NCI-H2196 treated with DMSO at 0.1 percent for 48 hours (cell line): ENCODE data around the gene ADAMTS20.

ENCODE experiments used
- DNase-seq: peaks from one replicate; lab custom pipeline; 2025; ENCODE audit not compliant: unreplicated experiment; lab: John Stamatoyannopoulos, UW

The ADAMTS20 gene

DNA sequence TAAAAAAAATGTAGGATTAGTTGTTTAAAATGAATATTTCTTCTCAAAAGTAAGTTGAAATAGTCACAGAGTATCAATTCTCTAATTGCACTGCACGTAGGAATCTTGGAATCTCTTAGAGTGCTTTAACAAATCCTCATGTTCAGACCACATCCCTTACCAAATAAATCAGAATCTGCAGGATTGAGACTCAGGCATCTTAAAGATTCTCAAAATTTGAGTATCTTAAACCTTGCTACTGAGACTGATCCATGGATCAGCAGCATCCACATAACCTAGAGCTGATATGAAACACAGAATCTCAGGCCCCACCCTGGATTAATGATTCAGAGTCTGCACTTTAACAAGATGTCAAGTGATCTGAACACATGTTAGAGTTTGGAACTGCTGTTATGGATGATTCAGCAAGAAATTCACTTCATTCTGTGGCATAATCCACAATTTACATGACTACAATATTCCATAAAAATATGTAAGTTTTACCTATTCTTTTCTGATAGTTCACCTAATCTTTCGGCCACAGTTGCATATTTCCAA lies 58.7 kb downstream of the ADAMTS20 start:
- no peak for DNase-seq

DNA sequence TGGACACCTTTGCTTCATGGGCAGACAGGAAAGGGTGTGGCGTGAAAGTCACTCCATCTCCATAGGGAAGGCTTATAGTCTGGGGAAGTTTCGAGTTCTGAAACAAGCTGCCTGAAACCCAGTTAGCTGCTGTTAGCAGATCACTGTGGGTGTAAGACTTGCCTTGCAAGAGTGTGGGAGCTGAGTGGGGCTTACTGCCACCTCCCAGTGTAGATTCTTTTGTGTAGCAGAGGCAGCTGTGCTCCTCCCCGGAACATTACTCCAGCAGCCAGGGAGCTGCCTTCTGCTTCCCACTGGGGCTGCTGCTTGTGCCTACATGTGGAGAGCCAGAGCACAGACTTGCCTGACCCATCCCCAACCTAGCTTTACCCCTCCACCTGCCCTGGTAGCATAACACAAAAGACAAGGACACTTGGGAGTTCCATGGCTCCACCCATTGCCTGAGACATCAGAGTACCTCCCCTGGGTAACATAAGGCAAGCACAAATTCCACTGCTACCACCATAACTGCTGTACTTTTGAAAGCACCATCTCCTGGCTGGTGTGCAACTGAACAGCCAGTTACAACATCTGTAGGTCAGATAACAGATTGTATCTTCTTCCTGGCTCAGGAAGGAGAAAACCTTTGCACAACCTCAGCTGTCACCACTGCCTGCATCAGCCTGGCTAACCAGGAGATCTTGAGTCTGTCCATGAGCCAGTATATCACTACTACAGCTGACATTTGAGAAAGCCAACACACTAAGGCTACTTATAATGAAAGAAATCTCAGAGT lies 69.5 kb downstream of the ADAMTS20 start:
- DNase-seq: no peak

DNA sequence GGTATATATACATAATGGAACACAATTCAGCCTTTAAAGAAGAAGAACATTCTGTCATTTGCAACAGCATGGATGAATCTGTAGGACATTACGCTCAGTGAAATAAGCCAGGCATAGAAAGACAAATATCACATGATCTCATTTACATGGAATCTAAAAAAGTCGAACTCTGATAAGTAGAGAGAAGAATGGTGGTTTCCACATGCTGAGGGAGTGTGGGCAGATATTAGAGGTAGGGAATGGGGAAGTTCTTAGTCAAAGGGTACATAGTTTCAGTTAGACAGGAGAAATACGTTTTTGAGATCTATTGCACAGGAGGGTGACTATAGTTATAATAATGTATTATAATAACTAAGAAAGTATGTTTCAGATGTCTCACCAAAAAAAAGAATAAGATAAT lies 71.4 kb downstream of the ADAMTS20 start:
- no peak for DNase-seq

DNA sequence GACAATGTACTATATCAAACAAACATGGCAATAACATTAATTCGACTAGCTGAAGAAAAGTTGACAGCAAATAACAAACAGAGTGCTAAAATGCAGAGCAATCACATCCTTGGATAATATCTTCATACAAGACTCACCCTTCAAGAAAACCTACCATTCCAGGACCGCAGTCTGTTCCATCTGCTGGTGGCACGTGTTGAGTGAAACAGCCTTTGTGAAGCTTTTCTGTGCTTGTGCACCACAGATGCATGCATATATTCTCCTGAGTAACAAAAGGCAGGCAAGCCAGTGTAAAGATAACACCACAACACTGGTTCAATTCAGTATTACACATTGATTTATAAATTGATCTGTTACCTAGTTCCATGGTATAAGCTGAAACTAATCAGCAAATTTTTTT lies 89.3 kb downstream of the ADAMTS20 start:
- DNase-seq: no peak

DNA sequence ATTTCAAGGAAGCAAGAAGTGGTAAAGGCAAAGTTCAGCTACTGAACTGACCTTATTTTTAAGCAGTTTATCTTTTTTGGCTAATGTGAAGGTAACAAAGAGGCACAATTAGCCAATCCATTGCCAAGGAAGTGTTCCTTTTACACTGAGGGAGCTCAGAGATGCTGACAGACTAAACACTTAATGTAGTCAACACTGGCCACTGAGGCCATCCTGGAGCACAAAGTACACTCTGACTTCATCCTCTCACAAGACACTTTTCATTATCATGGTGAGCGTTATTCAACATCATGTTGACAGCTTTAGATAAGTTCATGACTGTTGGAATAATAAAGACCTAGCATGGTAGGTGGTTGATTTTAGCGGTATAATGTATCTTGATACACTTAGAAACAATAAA lies 89.9 kb downstream of the ADAMTS20 start:
- no peak for DNase-seq

DNA sequence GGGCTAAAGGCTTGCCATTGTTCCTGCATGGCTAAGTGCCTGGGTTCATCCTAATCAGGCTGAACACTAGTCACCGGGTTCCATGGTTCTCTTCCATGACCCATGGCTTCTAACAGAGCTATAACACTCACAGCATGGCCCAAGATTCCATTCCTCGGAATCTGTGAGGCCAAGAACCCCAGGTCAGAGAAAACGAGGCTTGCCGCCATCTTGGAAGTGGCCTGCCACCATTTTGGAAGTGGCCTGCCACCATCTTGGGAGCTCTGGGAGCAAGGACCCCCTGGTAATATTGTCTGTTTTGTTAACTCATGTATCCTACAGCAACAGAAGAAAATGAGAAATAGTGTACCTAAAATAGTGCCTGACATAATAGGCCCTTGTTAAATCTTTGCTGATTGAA lies 92.7 kb downstream of the ADAMTS20 start:
- DNase-seq: no peak

DNA sequence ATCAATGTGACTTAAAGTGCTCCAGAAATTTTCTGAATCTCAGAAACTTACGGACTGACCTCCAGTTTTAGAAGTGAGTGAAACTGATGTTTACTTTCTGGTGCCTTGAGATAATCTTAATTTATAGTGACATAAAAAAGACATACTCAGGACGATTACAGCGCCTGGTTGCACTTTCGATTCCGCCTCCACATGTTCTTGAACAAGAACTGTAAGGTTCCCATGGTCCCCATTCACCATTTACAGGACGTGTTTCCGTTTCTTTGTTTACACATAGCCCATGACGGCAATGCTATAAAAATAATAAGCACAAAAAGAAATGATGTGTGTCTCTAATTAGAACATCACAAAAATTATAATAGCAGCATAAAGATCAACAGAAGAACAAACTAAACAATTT lies 98.2 kb downstream of the ADAMTS20 start:
- DNase-seq: no peak

DNA sequence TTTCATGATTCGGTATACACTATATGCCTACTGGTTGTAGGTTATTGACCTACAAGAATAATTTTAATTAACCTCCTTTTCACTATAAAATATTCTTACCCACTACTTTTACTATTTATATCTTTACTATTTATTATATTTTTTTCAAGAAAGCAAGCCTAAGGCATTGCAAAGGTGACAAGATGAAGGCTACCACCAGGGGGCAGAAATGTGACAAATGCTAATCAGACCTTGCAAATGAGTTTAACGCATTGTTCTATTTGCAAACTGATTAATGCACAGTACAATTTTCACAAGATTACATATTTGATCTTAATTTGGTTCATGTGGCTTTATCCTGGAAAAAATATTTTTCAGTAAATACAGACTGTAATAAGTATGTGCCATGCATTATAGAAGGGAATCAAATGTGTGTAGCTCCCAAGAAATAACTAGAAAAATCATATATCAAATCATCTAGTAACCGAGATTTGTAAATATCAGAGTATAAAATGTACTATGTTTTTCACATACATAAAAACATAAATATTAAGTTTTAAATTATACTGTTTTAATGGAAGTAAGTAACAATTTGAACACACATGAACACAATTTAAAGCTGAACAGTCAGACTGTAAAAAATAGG lies 107.0 kb downstream of the ADAMTS20 start:
- no peak for DNase-seq

DNA sequence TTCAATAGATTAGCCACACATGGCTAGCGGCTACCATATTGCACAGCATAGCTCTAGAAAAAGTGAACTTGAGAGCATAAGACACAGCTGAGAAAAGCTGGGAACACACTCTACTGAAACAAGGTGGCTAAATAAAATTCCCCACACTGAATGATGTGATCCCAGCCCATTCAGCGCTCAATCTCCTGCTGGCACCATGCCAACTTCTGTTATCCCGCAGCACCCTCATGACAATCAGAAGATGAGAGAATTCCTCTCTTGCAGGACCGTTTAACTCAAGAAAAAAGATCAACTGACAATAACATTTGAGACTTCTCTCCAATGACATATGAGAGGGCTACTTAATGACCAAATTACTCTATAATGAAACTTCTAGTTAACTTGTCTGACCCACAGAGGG lies 115.4 kb downstream of the ADAMTS20 start:
- DNase-seq: no peak

DNA sequence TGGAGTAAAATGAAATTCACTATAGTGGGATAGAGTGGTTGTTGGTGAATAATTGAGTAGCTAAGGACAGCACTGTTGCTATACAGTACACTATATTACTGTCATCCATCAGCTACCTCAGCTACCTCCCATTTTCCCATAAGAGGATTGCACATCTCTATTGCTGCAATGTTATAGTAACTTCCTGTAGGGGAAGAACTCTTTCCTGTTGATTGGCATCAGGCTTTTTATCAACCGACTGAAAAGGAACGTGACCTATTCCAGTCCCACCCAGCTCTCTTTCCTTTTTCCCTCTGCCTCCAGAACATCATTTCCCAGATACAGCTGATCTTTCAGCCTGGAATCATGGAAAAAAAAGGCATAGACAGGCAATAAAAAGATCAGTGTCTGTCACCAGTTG lies 117.4 kb downstream of the ADAMTS20 start:
- DNase-seq: no peak

DNA sequence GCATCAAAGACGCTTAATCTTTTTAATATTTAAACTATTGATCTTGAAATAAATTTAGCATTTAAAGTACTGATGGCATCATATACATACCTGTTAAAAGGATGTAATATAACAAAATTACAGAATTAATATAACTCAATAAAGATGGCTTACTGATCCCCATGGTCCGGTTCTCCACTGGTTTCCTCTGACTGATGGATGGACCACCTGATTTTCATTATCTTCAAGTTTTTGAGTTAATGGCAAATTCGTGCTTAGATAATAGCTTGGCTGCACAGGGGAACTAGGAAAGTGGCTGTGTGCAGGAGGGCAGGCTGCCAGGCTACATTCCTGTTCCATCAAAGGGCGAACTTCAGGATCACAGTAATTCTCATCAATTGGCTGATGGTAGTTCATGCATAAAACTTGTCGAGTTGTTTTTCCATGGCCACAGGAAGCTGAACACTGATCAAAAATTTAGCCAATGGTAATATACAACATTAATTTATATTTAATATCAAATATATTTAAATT lies 123.9 kb downstream of the ADAMTS20 start:
- no peak for DNase-seq

DNA sequence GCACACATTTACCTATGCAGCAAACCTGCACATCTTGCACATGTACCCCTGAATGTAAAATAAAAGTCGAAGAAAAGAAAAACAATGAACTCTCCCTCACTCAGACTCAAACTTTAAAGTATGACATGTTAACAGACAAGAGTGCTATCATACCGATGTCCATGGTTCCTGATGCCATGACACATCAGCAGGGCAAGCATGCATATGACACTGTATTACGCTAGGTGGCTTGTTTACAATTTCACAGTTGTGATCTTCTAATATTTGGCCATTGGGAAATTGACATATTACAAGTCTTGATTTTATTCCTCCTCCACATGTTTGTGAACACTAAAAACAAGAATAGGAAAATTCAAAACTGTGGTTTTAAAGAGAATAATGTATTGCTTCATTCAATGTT lies 126.6 kb downstream of the ADAMTS20 start:
- no peak for DNase-seq

DNA sequence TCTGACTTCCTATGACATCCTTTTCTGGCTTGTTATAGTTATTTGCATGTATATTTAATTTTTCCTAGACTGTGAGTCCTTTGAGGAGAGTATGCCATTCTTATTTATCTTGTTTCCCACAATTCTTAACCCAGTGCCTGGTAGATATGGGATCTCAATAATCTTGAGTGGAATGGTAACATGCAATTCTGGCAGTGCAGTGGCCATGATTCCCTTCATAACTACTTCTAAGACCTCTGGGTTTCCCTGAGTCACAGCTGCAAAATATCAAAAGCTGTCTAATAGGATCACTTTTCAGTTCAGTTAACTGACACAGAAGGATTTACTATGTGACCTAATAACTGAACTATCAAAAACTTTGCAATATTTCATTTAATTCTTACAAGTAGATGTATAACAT lies 135.0 kb downstream of the ADAMTS20 start:
- no peak for DNase-seq

DNA sequence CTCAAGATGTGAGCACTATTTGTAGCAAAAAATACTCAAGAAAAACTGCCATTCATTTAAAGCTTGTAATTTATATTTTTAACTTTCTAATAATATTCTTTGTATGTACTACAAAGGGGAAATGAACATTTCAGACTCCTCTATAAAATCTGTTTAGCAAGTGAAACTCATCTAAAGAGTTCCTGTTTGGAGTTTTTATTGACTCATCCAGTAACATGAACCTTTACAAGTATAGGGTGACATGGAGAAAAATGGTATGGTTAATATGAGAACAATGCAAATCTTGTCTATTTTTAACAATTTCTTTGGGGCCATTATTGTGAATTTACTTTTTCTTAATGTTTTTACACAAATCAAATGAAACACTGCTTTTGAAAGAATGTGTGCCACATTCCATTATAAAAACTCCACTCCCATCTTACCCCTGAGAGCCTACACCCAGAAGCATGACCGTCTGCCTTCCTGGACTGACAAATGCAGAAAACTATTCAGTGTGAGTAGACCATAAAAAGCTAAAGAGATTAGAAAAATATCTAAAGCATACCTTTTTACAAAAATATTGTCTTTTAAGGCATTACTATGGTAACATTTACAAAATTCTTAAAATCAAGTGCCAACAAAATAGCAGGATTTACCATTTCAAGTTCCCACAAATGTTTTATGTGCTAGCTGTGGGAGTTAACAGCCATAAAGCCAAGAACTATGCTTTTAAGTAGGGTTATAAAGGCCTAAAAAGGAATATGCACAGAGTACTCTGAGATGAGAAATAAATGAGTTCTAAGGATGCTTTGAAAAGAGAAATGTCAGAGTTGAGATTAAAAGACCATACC lies 144.0 kb downstream of the ADAMTS20 start:
- no peak for DNase-seq

DNA sequence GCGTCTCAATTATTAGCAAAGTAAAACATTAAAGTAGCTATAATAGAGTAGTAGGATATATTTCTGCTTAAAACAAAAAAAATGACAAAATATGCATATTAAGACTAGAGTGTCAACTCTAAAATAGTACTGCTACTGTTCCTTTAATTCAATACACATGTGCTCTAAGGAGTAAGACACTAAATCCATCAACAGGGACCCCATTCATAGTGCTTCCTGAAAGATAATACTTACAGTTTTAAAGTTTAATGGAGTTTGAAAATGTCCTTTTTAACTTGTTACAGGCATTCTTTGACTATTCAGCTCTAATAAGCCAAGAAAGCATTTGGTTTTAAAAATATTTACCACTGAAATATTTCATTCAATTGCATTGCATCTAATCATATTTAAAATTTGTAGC lies 145.2 kb downstream of the ADAMTS20 start:
- no peak for DNase-seq

DNA sequence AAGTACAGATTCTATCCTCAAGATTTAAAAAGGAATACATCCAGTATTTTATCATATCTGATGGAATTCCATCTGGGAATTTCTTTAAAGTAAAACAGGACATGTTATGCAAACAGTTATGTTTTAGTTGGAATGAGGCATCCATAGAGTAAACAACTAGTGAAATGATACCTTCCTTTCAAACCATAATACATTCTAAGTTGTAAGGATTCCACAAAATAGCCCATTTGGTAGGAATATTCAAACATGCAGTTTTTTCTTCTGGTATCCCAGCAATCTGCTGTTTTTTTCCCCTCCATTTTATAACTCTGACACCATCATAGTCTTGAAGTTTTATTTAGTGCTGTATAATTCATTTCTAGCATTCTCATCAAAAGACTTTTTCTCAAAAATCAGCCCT lies 149.6 kb downstream of the ADAMTS20 start:
- DNase-seq: no peak

DNA sequence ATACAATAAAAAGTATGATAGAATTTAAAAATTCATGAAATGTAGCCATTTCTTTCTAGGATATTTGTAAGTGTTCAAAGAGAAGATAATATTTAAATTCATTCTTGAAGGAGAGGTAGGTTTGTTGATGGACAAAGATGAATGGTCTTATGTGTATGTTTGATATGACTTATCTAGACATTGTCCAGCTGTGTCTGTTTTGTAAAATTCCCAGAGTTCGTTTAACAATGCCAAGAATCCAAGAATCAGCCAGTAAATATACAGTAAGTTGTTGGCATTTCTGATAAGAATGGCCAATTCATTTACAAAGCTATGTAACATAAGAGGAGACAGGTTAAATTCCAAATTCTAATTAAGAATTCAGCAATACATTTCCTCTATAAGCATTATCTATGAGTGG lies 150.9 kb downstream of the ADAMTS20 start:
- no peak for DNase-seq

DNA sequence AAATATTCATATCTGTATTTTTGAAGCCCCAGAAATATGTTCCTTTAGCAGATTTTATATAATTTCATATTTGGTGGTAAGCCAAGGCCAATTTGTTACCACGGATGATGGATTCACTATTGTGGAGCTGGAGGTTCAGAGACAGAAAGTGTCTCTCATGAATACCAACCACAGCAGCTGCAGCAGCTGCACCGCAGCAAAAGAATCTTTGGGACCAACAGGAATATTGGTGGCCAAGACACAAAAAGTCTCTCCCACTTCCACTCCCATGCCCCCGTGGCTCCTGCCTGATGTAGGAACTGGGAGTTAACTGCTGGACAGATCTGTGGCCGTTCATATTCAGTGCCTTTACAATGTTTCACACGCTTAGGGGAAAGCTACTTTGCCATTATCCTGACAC lies 155.3 kb downstream of the ADAMTS20 start:
- DNase-seq: no peak

DNA sequence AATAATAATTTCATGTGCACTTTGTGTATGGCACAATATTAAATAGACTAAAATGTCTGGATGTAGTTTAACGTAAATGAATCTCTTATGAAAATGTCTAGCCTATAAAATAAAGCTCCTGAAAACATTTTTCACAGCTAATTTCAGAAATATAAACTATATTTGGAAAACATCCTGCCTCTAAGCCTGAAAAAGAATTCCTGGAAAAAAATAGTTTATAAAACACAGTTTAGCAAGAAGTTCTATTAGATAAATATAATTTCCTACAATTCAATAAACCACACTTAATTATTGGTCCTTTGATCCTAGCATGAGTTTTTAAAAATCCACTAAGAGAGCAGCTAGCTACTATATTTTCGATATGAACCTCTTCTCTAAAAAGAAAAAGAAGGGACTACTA lies 159.9 kb downstream of the ADAMTS20 start:
- no peak for DNase-seq

DNA sequence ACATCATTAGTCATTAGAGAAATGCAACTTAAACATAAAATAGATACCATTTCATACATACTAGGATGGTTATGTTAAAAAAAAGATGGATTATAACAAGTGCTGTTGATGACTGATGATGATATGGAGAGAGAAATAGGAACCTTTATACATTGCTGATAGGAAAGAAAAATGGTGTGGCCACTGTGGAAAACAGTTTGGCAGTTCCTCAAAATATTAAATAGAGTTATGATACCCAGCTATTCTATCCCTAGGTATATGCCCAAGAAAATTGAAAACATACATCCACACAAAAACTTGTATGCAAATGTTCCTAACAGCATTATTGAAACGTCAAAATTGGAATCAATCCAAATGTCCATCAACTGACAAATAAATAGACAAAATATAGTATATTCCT lies 170.1 kb downstream of the ADAMTS20 start:
- no peak for DNase-seq

DNA sequence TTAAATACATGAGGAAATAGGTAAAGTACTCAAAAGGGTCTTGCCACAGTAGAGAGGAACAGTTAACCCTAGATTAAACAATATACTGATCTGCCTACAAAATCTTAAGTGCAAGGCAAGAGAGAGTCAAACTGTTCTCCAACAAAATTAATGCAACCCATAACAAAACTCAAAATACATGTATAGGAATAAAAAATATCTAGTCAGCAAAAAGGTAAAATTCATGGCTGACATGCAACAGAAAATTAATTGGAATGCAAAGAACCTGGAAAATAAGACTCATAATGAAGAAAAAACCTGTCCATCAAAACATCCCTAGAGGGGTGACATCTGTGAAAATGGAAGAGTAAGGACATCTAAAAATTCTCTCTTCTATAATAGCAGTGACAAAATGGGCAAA lies 173.6 kb downstream of the ADAMTS20 start:
- DNase-seq: no peak

DNA sequence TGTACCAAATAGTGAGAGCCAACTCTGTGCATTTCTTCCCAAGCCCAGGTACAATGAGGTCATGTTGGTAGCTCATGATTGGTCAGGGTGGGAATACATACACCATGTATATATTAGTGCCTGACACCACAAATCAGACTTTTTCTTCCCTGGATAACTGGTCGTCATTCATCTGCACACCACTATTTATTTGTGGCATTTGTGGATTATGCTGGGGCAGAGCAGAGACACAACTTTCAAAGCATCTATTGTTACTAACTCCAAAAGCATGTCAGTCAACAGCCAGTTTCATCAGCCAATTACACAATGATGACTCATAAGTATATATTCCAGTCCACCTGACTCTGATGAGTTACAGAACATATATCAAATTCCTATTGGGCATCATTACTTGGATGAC lies 181.7 kb downstream of the ADAMTS20 start:
- no peak for DNase-seq
